ENCODE results near the gene MSLN. TPM values are rescaled to one million over a fixed set of nuclear protein-coding genes. Genes with fewer than 3 reads are reported as not detected.

Gene MSLN
- total RNA-seq, 1 donor from 2014 or later = 1.9 TPM

GRCh38 chr16:782766-783403, 22.4 kb downstream of the MSLN start:
- ATAC-seq (no peak), DNase-seq (ENCODE audit: missing footprints) (no peak)
- intact Hi-C loops (cut with DNase I) = no loop called here

DNA sequence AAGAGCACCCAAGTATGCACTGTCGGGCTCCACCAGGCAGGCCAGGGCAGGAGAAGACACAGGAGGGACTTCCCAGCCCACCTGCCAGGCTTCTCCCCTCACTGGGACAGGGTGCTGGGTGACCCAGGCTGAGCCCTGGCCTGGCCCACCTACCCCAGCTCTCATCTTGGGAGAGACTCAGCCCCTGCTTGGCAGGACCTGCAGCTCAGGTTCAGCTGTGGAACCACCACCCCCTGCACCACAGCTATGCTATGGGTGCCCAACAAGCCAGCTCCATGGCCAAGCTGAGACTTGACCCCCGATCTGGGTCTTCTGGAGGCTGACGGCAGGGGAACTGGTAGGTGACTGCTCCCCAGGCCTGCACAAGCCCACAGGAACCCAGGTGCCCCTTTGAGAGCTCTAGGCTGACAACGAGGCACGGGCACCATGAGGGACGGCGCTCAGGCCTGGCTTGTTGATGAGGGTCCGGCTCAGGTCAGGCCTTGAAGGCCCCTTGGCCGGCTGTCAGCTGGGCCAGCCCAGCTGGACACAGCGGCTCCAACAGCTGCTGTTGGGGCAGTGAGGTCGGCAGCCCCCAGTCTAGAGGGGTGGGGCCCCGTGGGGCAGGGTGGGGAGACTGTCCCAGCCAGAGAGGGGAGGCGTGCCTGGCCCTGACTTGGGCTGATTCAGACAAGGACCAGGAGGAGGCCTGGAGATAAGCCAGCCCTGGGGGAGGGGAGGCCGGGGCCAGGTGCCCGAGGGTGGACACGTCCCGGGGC, 23.0 kb downstream of the MSLN start:
- no peak for ATAC-seq
- no peak for DNase-seq (ENCODE audit: missing footprints)
- intact Hi-C loops (cut with DNase I) = loop anchor here (2.0 kb wide), 1 partner anchor 73 kb away; no protein-coding TSS in a partner anchor

DNA sequence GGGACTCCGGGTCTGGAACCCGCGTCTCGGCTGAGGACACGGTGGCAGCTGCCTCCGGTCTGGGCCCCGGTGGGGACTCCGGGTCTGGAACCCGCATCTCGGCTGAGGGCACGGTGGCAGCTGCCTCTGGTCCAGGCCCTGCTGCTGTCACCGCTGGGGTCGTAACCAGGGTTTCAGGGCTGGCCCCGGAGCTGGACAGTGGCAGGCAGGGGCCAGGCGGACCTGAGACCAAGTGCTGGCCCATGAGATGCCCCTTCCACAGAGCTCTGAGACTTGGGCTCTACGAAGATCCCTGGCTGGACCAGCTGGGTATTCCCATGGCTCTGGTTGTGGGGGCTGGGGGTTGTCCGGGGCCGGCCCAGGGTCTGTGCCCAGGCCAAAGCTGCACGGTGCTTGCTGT, 23.9 kb downstream of the MSLN start:
- intact Hi-C loops (cut with DNase I) = loop anchor here (2.0 kb wide), 1 partner anchor 74 kb away; no protein-coding TSS in a partner anchor
- DNase-seq (ENCODE audit: missing footprints) (no peak), ATAC-seq (no peak)

DNA sequence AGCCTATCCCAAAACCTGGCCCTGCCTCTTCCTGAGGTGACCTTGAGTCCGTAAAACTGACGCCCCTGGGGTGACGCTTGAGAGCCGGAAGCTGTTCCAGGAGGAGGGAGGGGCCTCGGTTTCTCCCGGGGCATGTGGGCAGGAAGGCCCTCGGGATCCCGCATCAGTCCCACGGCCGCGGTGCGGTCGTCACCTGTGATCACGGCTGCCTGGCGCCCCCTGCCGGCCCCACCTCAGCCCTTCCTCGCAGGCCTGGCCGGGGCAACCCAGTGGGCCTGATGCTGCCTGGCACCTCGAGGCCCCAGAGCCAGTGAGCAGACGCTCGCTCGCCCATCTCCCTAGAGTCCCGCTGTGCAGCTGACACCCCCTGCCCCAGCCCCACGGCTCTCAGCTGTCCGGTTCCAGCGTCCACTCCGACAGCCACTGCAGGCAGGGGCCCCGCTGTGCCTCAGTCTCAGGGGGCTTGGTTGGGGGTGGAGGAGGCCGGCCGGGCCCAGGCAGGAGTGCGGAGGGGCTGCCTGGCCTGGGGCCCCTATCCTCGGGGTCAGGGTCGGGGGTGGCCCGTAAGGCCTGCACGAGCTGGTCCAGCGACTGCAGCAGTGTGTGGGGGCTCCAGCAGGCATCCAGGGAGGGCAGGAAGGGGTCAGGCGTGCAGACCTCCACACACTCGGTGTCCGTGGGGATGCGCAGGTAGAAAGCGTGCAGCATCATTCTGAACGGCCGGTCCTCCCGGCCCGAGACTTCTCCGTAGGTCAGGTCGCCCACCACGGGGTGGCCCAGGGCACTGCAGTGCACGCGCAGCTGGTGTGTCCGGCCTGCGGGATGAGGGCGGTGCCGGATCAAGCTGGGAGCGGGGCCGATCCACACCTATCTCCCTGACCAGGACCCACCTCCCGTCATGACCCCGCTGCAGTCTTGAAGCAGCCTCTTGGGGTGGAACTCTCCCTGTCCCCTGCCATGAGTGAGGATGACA, 25.3 kb downstream of the MSLN start:
- DNase-seq (ENCODE audit: missing footprints) = peak; percentile 90
- ATAC-seq = no peak
- intact Hi-C loops (cut with DNase I) = loop anchor here (2.0 kb wide), 1 partner anchor 75 kb away; no protein-coding TSS in a partner anchor

DNA sequence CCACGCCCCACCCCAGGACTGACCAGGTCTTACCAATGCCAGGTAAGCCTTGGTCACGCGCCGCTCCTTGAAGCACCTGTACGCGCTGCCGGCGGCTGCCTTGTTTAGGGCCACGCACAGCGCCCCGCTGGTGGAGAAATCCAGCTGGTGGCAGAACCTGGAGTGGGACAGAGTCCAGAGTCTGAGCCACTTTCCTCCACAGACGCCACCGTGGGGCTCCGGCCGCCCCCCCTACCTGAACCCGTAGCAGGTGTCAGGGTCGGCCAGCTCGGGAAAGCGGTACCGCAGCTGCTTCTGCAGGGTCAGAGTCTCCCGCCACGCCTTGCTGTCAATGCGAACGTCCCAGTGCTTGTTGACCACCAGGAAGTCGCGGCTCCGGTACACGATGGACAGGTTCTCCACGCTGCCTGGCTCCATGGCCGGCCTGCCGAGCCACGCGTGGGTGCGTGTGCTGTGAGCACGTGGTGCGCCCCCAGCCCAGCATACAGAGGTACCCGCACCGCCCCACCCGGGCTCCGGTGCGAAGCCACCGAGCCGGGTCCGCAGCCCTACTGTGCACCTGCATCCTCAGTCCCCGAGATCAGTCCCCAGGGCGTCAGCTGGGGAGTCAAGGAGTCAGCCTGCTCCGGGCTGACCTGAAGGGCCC, 26.9 kb downstream of the MSLN start:
- DNase-seq (ENCODE audit: missing footprints) = no peak
- no peak for ATAC-seq
- intact Hi-C loops (cut with DNase I) = no loop called here

GRCh38 chr16:787978-788398, 27.5 kb downstream of the MSLN start, which contains the start of gene RPUSD1:
RPUSD1 (minus strand) TSS chr16:788381; CDS start chr16:787737, 644 bp downstream.
- ATAC-seq = peak; percentile 0
- intact Hi-C loops (cut with DNase I) = no loop called here
- no peak for DNase-seq (ENCODE audit: missing footprints)

- intact Hi-C loops (cut with DNase I) = no loop called here
- ATAC-seq = peak; percentile 94
- peak; percentile 95 for DNase-seq (ENCODE audit: missing footprints)
These were observed 28.0 kb downstream of the MSLN start, which contains the start of gene CHTF18 for GRCh38 chr16:788399-789126. CHTF18 (plus strand) TSS chr16:788620; CDS start chr16:788685, 65 bp downstream.

DNA sequence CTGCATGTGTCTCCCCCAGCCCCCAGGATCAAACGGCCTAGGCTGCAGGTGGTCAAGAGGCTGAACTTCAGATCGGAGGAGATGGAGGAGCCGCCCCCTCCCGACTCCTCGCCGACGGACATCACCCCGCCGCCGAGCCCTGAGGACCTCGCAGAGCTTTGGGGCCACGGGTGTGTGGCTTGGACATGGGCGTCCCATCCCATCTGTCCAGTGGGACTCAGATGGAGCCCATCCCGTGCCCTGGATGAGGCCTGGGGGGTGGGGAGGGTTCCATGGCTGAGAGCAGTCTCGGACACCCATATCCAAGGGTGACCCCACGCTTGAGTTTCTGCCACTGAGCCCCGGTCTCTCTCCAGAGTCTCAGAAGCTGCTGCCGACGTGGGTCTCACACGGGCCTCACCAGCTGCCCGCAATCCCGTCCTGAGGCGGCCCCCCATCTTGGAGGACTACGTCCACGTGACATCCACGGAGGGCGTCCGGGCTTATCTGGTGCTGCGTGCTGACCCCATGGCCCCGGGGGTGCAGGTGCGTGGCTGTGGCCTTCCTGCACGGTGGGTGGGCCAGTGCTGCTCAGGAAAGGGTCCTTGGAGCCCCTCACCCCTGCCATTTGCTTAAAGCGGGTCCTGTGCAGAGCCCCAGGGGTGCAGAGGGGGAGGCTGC, 28.8 kb downstream of the MSLN start:
- no peak for ATAC-seq
- no peak for DNase-seq (ENCODE audit: missing footprints)
- intact Hi-C loops (cut with DNase I) = no loop called here

- ATAC-seq (no peak), DNase-seq (ENCODE audit: missing footprints) (no peak)
- intact Hi-C loops (cut with DNase I) = no loop called here
These were observed 29.6 kb downstream of the MSLN start for GRCh38 chr16:790086-790485.

DNA sequence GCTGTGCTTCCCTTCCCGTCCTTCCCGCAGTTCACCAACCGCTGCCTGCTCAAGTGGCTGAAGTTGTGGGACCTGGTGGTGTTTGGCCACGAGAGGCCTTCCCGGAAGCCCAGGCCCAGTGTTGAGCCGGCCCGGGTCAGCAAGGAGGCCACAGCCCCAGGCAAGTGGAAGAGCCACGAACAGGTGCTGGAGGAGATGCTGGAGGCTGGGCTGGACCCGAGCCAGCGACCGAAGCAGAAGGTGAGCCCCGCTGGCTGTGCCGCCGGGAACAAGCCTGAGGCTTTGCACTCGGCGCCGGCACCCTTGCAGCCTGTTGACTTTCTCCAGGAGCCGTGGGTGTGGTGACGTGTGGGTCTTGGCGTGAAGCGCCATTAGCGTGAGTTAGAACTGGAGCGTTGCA, 30.6 kb downstream of the MSLN start:
- DNase-seq (ENCODE audit: missing footprints) = no peak
- ATAC-seq = no peak
- intact Hi-C loops (cut with DNase I) = no loop called here

GRCh38 chr16:792221-792995, 31.9 kb downstream of the MSLN start:
- ATAC-seq (no peak), DNase-seq (ENCODE audit: missing footprints) (no peak)
- intact Hi-C loops (cut with DNase I) = no loop called here

DNA sequence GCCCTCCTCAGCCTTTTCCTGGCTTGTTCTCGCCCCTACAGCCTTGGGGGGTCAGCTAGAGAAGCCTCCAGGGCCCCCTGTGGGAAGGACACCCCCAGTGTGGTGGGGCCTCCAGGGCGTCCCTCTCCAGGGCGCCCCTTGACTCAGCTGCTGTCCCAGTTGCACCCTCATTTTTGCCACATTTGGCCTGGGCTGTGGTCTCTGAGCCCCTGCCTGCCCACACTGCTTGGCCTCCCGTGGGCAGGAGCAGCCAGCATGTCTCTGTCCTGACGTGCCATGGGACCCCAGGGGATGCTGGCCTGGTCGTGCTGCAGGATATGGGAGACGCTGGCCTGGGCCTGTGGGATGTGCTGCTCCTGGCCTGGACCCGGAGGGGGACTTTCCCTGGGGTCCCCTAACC, 32.9 kb downstream of the MSLN start:
- ATAC-seq (no peak), DNase-seq (ENCODE audit: missing footprints) (no peak)
- intact Hi-C loops (cut with DNase I) = no loop called here

DNA sequence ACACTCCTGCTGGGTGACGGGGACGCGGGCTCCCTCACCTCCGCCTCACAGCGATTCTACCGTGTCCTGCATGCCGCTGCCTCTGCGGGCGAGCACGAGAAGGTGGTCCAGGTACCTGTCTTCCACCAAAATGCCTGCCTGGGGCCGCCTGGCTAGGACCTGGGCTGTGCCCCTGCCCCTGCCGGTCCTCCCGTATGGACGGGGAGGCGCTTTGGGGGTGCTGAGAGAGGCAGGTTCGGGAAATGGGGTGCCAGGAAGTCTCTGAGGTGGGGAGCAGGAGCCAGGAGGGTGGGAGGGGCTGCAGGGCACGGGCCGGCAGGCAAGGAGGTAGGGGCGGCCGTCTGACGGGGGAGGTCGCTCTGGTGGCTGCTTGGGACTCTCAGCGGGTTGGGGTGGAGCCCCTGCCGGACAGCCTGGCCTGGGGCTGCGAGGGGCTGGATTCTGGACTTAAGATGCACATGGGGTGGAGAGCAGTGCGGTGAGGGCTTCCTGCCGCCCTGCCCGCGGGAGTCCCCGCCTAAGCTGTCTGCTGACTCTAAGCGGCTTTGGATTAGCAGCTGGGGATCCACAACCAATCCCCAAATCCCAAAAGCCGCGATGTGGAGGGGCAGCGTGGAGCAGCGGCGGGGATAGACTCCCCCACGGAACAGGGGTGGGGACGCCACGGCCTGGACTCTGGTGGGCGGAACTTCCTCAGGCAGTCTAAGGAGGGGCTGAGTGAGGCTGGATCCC, 33.7 kb downstream of the MSLN start:
- DNase-seq (ENCODE audit: missing footprints) (no peak), ATAC-seq (no peak)
- intact Hi-C loops (cut with DNase I) = no loop called here

DNA sequence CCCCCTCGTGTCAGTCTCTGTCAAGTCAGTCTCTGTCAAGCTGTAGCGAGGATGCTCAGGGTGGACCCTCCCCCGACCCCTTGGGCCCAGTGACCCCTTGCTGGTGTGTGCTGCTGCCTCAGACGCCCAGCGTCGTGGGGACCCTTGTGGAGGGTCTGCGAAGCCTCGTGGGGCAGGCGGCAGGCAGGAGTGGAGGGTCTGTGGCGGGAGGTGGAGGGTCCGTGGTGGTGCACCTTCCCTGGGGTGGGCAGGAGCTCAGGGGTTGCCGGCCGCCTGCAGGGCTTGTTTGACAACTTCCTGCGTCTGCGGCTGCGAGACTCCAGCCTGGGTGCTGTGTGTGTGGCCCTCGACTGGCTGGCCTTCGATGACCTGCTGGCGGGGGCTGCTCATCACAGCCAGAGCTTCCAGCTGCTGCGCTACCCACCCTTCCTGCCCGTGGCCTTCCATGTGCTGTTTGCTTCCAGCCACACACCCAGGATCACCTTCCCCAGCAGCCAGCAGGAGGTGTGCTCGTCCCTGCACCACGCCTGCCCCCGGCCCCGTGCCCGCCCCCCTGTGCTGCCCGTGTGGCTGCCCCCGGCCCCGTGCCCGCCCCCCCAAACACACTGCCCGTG, 34.4 kb downstream of the MSLN start:
- DNase-seq (ENCODE audit: missing footprints) (no peak), ATAC-seq (no peak)
- intact Hi-C loops (cut with DNase I) = no loop called here

- ATAC-seq (no peak), DNase-seq (ENCODE audit: missing footprints) (no peak)
- intact Hi-C loops (cut with DNase I) = no loop called here
These were observed 35.2 kb downstream of the MSLN start for GRCh38 chr16:795580-796229.

All from Right ventricle myocardium inferior (tissue), 1 donor.